Trophoblast cell (in vitro differentiated cells and primary cell): ENCODE data around the gene NOC2L.
A peak's percentile ranks its signal among the peaks of the same experiment; 100 is the strongest.

Source experiments
- DNase-seq, 2 donors: peaks; one replicate each; pipeline ENCODE4 v3.0.0-alpha.2; 2016
- H2AFZ ChIP-seq: 2 replicates; pipeline ENCODE4 v1.6.1; 2013; ENCODE audit warnings: low read length, moderate library complexity, mild to moderate bottlenecking; ENCODE audit not compliant: insufficient read depth, poor library complexity
- H2AK5ac ChIP-seq: 2 replicates; pipeline ENCODE4 v1.6.1; 2013; ENCODE audit warnings: mild to moderate bottlenecking, low read length
- H2BK120ac ChIP-seq: 2 replicates; pipeline ENCODE4 v1.6.1; 2013; ENCODE audit warnings: low read length, mild to moderate bottlenecking, moderate library complexity; ENCODE audit not compliant: insufficient read depth, poor library complexity
- H2BK12ac ChIP-seq: 2 replicates; pipeline ENCODE4 v1.6.1; 2013; ENCODE audit warnings: mild to moderate bottlenecking, low read length, moderate library complexity
- H2BK5ac ChIP-seq: 2 replicates; pipeline ENCODE4 v1.6.1; 2013; ENCODE audit warnings: low read length, low read depth, moderate library complexity, mild to moderate bottlenecking; ENCODE audit not compliant: poor library complexity
- H3K14ac ChIP-seq: 2 replicates; pipeline ENCODE4 v1.6.1; 2013; ENCODE audit warnings: mild to moderate bottlenecking, low read length
- H3K18ac ChIP-seq: 2 replicates; pipeline ENCODE4 v1.6.1; 2013; ENCODE audit warnings: mild to moderate bottlenecking, low read length
- H3K23ac ChIP-seq: 2 replicates; pipeline ENCODE4 v1.6.1; 2013; ENCODE audit warnings: low read length
- H3K27ac ChIP-seq: 2 replicates; pipeline ENCODE4 v1.5.1; 2013; ENCODE audit warnings: low read depth, mild to moderate bottlenecking, inconsistent platforms, low read length, moderate library complexity
- H3K27me3 ChIP-seq: 2 replicates; pipeline ENCODE4 v1.6.1; 2013; ENCODE audit warnings: inconsistent platforms, mild to moderate bottlenecking, low read length, moderate library complexity; ENCODE audit not compliant: insufficient read depth
- H3K36me3 ChIP-seq, 2 experiments: 1 replicate in 1 of 2; 2 replicates in 1 of 2; pipeline ENCODE4 v1.6.1; 2013; ENCODE audit warnings: low read length in 2 of 2, mild to moderate bottlenecking in 2 of 2, moderate library complexity in 1 of 2; ENCODE audit not compliant: insufficient read depth in 2 of 2, control insufficient read depth in 1 of 2
- H3K4ac ChIP-seq: 2 replicates; pipeline ENCODE4 v1.6.1; 2013; ENCODE audit warnings: low read depth, mild to moderate bottlenecking, low read length, moderate library complexity
- H3K4me1 ChIP-seq, 2 experiments: 1 replicate in 1 of 2; 2 replicates in 1 of 2; pipeline ENCODE4 v1.6.1; 2013; ENCODE audit warnings: low read length in 2 of 2, mild to moderate bottlenecking in 2 of 2, moderate library complexity in 1 of 2; ENCODE audit not compliant: insufficient read depth in 2 of 2, control insufficient read depth in 1 of 2
- H3K4me2 ChIP-seq: 2 replicates; pipeline ENCODE4 v1.6.1; 2013; ENCODE audit warnings: inconsistent platforms, mild to moderate bottlenecking, low read length, moderate library complexity
- H3K4me3 ChIP-seq: 2 replicates; pipeline ENCODE4 v1.5.1; 2013; ENCODE audit warnings: mild to moderate bottlenecking, low read depth, low read length, inconsistent platforms
- H3K79me1 ChIP-seq: one replicate; pipeline ENCODE4 v1.6.1; 2013; ENCODE audit warnings: low read length
- H3K79me2 ChIP-seq: 2 replicates; pipeline ENCODE4 v1.6.1; 2013; ENCODE audit warnings: low read length, mild to moderate bottlenecking; ENCODE audit not compliant: control insufficient read depth, insufficient read depth, poor library complexity
- H3K9ac ChIP-seq: 2 replicates; pipeline ENCODE4 v1.6.1; 2013; ENCODE audit warnings: mild to moderate bottlenecking, low read length
- H3K9me3 ChIP-seq: 2 replicates; pipeline ENCODE4 v1.6.1; 2013; ENCODE audit warnings: low read depth, mild to moderate bottlenecking, control low read depth, inconsistent platforms, low read length; ENCODE audit not compliant: insufficient read depth
- H4K12ac ChIP-seq: 2 replicates; pipeline ENCODE4 v1.6.1; 2013; ENCODE audit warnings: low read depth, mild to moderate bottlenecking, low read length, moderate library complexity
- H4K8ac ChIP-seq: 2 replicates; pipeline ENCODE4 v1.6.1; 2013; ENCODE audit warnings: low read depth, mild to moderate bottlenecking, low read length, moderate library complexity
- H4K91ac ChIP-seq: one replicate; pipeline ENCODE4 v1.6.1; 2013; ENCODE audit warnings: low read depth, mild to moderate bottlenecking, low read length, moderate library complexity
- WGBS: extraction: QIAGEN DNeasy Blood & Tissue Kit; methylation state at CpG from one replicate; pipeline ENCODE4 v1.1.7; 2013; ENCODE audit warnings: missing lambda C conversion rate; ENCODE audit not compliant: insufficient read length, insufficient coverage; ENCODE audit errors: extremely low coverage; 5-methylcytosine and 5-hydroxymethylcytosine counted together

Gene NOC2L

DNA sequence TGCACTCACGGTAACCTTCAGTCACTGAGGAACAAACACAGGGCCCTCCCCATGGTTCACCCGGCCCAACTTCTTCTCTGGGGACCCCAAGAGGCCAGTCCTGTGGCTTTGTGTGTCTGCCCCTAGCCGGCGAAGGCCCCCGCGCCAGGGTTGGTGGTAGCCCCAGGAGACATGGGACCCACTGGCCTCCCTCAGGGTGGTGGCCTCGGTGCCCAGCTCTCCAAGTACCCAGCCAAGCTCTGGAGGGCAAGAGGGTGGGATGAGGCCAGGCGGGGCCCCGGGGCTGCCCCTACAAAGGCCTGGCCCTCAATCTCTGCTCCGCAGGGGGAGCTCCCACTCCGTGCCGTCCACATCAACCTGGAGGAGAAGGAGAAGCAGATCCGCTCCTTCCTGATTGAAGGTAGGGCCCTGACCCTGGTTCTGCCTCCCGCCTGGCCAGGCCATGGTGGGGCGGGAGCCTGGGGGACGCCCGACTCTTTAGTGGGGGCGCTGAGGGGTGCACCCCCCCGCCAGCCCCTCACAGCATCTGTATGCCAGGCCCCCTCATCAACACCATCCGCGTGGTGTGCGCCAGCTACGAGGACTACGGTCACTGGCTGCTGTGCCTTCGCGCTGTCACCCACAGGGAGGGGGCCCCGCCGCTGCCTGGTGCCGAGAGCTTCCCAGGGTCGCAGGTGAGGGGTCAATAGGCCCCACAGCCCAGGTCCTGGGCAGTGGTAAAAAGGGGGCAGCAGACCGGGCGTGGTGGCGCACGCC is 12.9 kb upstream of the NOC2L start:
- Histone ChIP-seq H3K4me2 (no peak overlapping the region), H4K91ac (peak overlapping the region; percentile 12), H3K79me2 (no peaks in the 10 kb centered on the region), H3K27ac (no peak overlapping the region), H3K36me3 (no peaks in the 10 kb centered on the region), H2BK12ac (no peak overlapping the region), H2BK120ac (no peak overlapping the region), H3K9me3 (peaks cover 1% of the 10 kb centered on the region), H3K14ac (no peak overlapping the region), H3K4ac (no peak overlapping the region), H2AK5ac (no peak overlapping the region), H2BK5ac (no peak overlapping the region), H3K9ac (no peak overlapping the region), H4K12ac (no peak overlapping the region), H3K23ac (no peak overlapping the region), H3K79me1 (no peaks in the 10 kb centered on the region), H2AFZ (no peak overlapping the region), H3K18ac (no peak overlapping the region), H3K4me3 (no peak overlapping the region), H4K8ac (no peak overlapping the region), H3K4me1 (peaks cover 9 to 22% of the 10 kb centered on the region in 2 experiments), H3K27me3 (peaks cover 3% of the 10 kb centered on the region)
- DNase-seq: no peak
- no CpG with 5 or more reads among the region's 34 CpGs for WGBS

DNA sequence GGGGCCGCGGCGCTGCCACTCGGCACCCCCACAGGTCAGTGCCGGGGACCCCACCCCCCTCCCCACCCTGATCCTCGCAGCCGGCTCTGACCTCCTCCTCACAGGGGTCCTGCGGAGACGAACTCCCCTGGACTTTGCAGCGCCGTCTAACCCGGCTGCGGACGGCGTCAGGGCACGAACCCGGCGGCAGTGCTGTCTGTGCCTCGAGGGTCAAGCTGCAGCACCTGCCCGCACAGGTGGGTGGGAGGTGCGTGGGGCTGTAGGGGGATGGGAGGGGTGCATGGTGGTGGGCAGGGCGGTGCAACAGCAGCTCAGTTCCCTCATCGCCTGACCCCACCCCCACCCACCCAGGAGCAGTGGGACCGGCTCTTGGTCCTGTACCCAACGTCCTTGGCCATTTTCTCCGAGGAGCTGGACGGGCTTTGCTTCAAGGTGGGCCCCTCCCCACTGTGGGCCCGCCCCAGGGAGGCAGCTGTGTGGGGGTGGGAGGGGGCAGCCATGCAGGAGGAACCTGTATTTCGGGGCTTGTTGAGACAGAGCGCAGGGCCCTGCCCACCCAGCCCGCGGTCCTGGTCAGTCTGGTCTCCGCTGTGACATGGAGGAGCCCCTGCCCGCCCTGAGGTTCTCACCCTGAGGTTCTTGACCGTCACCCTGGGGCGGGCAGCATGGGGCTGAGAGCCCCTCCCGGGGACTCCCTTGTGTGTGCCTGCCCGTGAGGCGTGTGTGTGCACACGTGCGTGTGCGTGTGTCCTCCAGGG is 12.1 kb upstream of the NOC2L start:
- no peak overlapping the region for H3K18ac ChIP-seq
- no peak overlapping the region for H4K8ac ChIP-seq
- no peak overlapping the region for H2AFZ ChIP-seq
- peaks cover 4% of the 10 kb centered on the region for H3K79me1 ChIP-seq
- H3K4me3 ChIP-seq: no peak overlapping the region
- H3K9ac ChIP-seq: no peak overlapping the region
- no peak for DNase-seq
- no peak overlapping the region for H3K14ac ChIP-seq
- H3K4me2 ChIP-seq: no peak overlapping the region
- H4K12ac ChIP-seq: no peak overlapping the region
- WGBS: no CpG with 5 or more reads among the region's 42 CpGs
- no peak overlapping the region for H4K91ac ChIP-seq
- peaks cover 3% of the 10 kb centered on the region for H3K27me3 ChIP-seq
- H3K27ac ChIP-seq: no peak overlapping the region
- no peak overlapping the region for H2AK5ac ChIP-seq
- H3K4ac ChIP-seq: no peak overlapping the region
- H2BK5ac ChIP-seq: no peak overlapping the region
- no peak overlapping the region for H3K23ac ChIP-seq
- H2BK12ac ChIP-seq: no peak overlapping the region
- H3K9me3 ChIP-seq: peaks cover 1% of the 10 kb centered on the region
- peaks cover 14 to 25% of the 10 kb centered on the region in 2 experiments for H3K4me1 ChIP-seq
- H3K79me2 ChIP-seq: no peaks in the 10 kb centered on the region
- H2BK120ac ChIP-seq: no peak overlapping the region
- H3K36me3 ChIP-seq: no peaks in the 10 kb centered on the region

DNA sequence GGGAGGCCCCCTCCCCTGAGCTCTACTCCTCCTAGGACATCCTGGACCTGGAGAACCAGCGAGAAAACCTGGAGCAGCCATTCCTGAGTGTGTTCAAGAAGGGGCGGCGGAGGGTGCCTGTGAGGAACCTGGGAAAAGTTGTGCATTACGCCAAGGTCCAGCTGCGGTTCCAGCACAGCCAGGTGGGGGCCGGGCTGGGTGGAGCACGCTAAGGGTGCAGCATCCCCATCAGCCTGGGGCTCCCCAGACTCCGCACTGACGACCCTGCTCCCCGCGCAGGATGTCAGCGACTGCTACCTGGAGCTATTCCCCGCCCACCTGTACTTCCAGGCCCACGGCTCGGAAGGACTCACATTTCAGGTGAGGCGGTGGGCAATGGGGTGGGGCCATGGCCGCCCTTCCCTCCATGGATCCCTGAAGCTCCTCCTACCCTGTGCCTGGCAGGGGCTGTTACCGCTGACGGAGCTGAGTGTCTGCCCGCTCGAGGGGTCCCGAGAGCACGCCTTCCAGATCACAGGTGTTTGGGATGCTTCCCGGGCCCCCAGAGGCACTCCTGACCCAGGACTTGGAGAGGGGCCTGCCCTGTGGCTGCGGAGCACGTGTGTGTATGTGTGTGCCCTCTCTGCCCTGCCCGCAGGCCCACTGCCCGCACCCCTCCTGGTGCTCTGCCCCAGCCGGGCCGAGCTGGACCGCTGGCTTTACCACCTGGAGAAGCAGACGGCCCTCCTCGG is 11.4 kb upstream of the NOC2L start:
- no peak overlapping the region for H3K23ac ChIP-seq
- H3K4ac ChIP-seq: no peak overlapping the region
- no peak overlapping the region for H3K18ac ChIP-seq
- H3K14ac ChIP-seq: no peak overlapping the region
- no peak overlapping the region for H2BK12ac ChIP-seq
- H2AK5ac ChIP-seq: no peak overlapping the region
- no peak overlapping the region for H2BK120ac ChIP-seq
- no peak overlapping the region for H4K12ac ChIP-seq
- no CpG with 5 or more reads among the region's 33 CpGs for WGBS
- no peak overlapping the region for H4K91ac ChIP-seq
- H2AFZ ChIP-seq: no peak overlapping the region
- no peak overlapping the region for H2BK5ac ChIP-seq
- no peak overlapping the region for H3K9ac ChIP-seq
- H3K27me3 ChIP-seq: peaks cover 3% of the 10 kb centered on the region
- H3K79me2 ChIP-seq: no peaks in the 10 kb centered on the region
- no peak for DNase-seq
- no peak overlapping the region for H4K8ac ChIP-seq
- H3K79me1 ChIP-seq: peaks cover 4% of the 10 kb centered on the region
- peaks cover 1% of the 10 kb centered on the region for H3K9me3 ChIP-seq
- no peak overlapping the region for H3K27ac ChIP-seq
- H3K4me3 ChIP-seq: no peak overlapping the region
- peaks cover 18 to 24% of the 10 kb centered on the region in 2 experiments for H3K4me1 ChIP-seq
- H3K4me2 ChIP-seq: no peak overlapping the region
- peaks cover under 1% of the 10 kb centered on the region in 2 experiments for H3K36me3 ChIP-seq

DNA sequence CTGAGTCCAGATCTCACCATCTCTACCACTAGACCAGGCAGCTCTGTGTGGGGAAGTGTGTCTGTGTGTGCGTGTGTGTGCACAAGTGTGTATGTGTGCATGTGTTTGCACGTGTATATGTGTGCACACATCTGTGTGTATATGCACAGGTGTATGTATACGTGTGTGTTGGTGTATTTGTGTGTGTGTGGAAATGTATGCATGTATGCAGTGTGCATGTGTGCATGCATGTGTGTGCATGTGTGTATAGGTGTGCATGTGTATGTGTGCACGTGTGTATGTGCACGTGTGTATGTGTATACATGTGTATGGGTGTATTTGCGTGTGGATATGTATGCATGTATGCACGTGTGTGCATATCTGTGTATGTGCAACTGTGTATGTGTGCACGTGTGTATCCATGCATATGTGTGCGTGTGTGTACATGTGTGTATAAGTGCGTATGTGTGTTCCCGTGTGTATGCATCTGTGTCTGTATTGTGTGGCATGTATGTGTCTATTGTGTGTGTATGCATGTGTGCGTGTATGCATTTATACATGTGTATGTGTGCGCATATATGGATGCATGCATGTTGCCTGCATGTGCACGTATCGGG is 10.3 kb upstream of the NOC2L start:
- no peak overlapping the region for H2BK12ac ChIP-seq

More for the DNA sequence above, 10.3 kb upstream of the NOC2L start:
- peaks cover 4% of the 10 kb centered on the region for H3K79me1 ChIP-seq
- no peak overlapping the region for H2AFZ ChIP-seq
- peaks cover 3% of the 10 kb centered on the region for H3K27me3 ChIP-seq
- WGBS: no CpG with 5 or more reads among the region's 15 CpGs
- peaks cover 18 to 23% of the 10 kb centered on the region in 2 experiments for H3K4me1 ChIP-seq
- H4K8ac ChIP-seq: no peak overlapping the region
- no peak overlapping the region for H3K18ac ChIP-seq
- H3K4ac ChIP-seq: no peak overlapping the region
- peaks cover 1% of the 10 kb centered on the region for H3K9me3 ChIP-seq
- H4K12ac ChIP-seq: no peak overlapping the region
- H3K9ac ChIP-seq: peak overlapping the region; percentile 36
- no peak for DNase-seq
- peak overlapping the region; percentile 98 for H3K23ac ChIP-seq
- no peak overlapping the region for H4K91ac ChIP-seq
- no peak overlapping the region for H2BK5ac ChIP-seq
- no peak overlapping the region for H3K14ac ChIP-seq
- H3K79me2 ChIP-seq: no peaks in the 10 kb centered on the region
- H2AK5ac ChIP-seq: no peak overlapping the region
- peak overlapping the region; percentile 31 for H3K4me3 ChIP-seq
- peaks cover 3 to 8% of the 10 kb centered on the region in 2 experiments for H3K36me3 ChIP-seq
- no peak overlapping the region for H2BK120ac ChIP-seq
- H3K4me2 ChIP-seq: no peak overlapping the region
- H3K27ac ChIP-seq: no peak overlapping the region
